Astrocyte of the spinal cord (primary cell): ENCODE measurements around the gene DRD3.

ENCODE experiments used
- DNase-seq: peaks from one replicate; pipeline ENCODE4 v3.0.0; 2011; ENCODE audit warnings: low read depth, low spot score
- H3K4me3 ChIP-seq: 2 replicates; pipeline ENCODE4 v1.5.1; 2011; ENCODE audit warnings: low read depth, mild to moderate bottlenecking, low read length, moderate library complexity
- in situ Hi-C: cut with HindIII; loops from 2 replicates; pipeline ENCODE4 v1.10.0; 2017; ENCODE audit warnings: low sequenced_read_pairs
- TF ChIP-seq, protein P1 (sequence below): IDR thresholded peaks from 2 replicates; pipeline ENCODE4 v1.5.1; 2012; ENCODE audit warnings: low read depth, mild to moderate bottlenecking, low read length, inconsistent platforms

Gene DRD3

GRCh38 chr3:114178770-114179368 is at the start of gene DRD3:
DRD3 (minus strand) TSS chr3:114179052; CDS start chr3:114171992, 7,060 bp downstream.
- H3K4me3 ChIP-seq: no peak within 1 kb of the TSS
- TF ChIP-seq, protein P1, sequence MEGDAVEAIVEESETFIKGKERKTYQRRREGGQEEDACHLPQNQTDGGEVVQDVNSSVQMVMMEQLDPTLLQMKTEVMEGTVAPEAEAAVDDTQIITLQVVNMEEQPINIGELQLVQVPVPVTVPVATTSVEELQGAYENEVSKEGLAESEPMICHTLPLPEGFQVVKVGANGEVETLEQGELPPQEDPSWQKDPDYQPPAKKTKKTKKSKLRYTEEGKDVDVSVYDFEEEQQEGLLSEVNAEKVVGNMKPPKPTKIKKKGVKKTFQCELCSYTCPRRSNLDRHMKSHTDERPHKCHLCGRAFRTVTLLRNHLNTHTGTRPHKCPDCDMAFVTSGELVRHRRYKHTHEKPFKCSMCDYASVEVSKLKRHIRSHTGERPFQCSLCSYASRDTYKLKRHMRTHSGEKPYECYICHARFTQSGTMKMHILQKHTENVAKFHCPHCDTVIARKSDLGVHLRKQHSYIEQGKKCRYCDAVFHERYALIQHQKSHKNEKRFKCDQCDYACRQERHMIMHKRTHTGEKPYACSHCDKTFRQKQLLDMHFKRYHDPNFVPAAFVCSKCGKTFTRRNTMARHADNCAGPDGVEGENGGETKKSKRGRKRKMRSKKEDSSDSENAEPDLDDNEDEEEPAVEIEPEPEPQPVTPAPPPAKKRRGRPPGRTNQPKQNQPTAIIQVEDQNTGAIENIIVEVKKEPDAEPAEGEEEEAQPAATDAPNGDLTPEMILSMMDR: no peak
- in situ Hi-C loops: no loop called here
- DNase-seq: peak; percentile 59

- TF ChIP-seq, protein P1: no peak
- DNase-seq: no peak
- H3K4me3 ChIP-seq: no peak overlapping the region
- in situ Hi-C loops: no loop called here
These were observed 48.2 kb upstream of the DRD3 start for GRCh38 chr3:114227076-114227475.

GRCh38 chr3:114226313-114226712 is 47.5 kb upstream of the DRD3 start:
- in situ Hi-C loops: no loop called here
- TF ChIP-seq, protein P1: no peak
- no peak overlapping the region for H3K4me3 ChIP-seq
- no peak for DNase-seq

DNA sequence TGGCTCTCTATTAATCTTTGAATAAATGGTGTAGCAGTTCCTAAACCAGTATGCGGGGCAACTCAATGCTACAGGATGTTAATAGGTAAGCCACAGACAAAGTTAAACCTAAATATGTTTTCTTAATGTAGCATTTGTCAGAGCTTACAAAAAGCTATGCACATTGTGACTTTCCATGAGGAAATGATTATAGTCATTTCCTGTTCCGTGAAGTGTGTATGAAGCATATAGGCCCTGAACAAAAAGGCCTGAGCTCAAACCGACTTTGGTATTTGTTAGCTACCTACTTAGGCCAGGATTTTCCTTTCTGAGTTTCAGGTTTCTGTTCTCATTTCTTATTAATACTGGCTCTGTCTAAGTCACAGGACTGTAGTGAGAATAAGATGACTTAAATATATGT is 44.3 kb upstream of the DRD3 start:
- H3K4me3 ChIP-seq: no peak overlapping the region
- in situ Hi-C loops: no loop called here
- DNase-seq: peak; percentile 9
- TF ChIP-seq, protein P1: no peak

GRCh38 chr3:114221881-114222264 is 43.0 kb upstream of the DRD3 start:
- in situ Hi-C loops: no loop called here

DNA sequence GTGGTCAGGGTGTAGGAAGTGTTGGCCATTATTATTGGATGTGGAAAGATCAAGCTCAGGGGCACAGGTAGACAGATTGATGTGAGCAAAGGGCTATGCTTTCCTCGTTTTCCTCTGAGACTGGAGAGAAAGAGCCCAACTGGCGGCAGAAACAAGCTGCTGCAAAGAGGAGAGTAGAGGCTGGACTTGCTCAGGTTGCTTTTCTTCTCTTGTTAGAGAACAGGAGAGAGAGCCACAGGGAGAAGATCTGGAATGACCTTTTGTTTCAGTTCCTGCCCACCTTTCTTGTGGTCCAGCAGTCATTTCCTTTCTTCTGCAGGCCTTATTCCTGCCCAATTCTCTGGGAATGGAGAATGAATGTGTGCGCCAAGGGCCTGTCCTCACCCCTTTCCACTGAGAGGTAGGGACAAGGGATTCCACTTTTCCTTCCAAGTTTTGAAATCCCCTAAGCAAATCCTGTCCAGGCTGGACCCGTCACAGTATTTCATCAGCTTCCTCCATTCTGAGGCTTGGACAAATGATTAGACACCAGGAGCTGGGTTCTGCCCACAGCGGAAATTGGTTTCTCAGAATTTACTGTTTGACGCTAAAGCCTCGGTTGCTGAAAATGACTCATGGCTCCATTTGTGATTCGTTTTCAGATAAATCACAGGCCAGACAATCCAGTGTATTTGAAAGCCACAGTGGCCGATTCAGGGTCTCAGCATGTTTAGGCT is 42.5 kb upstream of the DRD3 start:
- H3K4me3 ChIP-seq: no peak overlapping the region
- in situ Hi-C loops: no loop called here
- peak; percentile 17 for DNase-seq
- TF ChIP-seq, protein P1: no peak

More at GRCh38 chr3:114221881-114222264, 43.0 kb upstream of the DRD3 start:
- H3K4me3 ChIP-seq: no peak overlapping the region
- TF ChIP-seq, protein P1: no peak
- DNase-seq: no peak
